AG04449 (cell line): Measurements from ENCODE around the gene ADGB.

Experiments
- CTCF ChIA-PET: fragments of 350-600 bp; formaldehyde crosslinking; extraction: SDS; loops from one replicate; lab custom pipeline; 2021; ENCODE audit warnings: antibody characterized with exemption; lab: Yijun Ruan, JAX
- POLR2A ChIA-PET: fragments of 400-600, 350-600 bp; formaldehyde crosslinking; extraction: SDS; loops from one replicate; lab custom pipeline; 2020; ENCODE audit warnings: antibody characterized with exemption, inconsistent platforms; lab: Yijun Ruan, JAX
- DNase-seq: peaks from one replicate; pipeline ENCODE4 v3.0.0-alpha.2; 2010; ENCODE audit warnings: low read depth, low spot score
- H3K4me3 ChIP-seq: 2 replicates; pipeline ENCODE4 v1.5.1; 2011; ENCODE audit warnings: low read depth, mild to moderate bottlenecking, control low read depth, low read length
- CTCF ChIP-seq: IDR thresholded peaks from one replicate; pipeline ENCODE4 v1.5.1; 2011; ENCODE audit warnings: mild to moderate bottlenecking, moderate library complexity, low read length, control low read depth, inconsistent platforms; ENCODE audit not compliant: insufficient read depth; ENCODE audit errors: missing control alignments

The ADGB gene

DNA sequence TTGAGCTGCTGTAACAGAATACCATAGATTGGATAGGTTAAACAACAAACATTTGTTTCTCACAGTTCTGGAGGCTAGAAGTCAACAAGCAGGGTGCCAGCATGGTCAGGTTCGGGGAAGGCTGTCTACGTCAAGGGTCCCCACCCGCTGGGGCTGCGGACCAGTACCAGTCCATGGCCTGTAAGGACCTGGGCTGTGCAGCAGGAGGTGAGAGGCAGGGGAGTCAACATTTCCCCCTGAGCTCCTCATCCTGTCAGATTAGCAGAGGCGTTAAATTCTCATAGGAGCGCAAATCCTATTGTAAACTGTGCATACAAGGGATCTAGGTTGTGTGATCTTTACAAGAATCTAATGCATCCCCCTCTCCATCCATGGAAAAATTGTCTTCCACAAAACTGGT lies 3.8 kb downstream of the ADGB start:
- no peak for TF ChIP-seq CTCF
- ChIA-PET POLR2A (no interaction called here), CTCF (no interaction called here)
- DNase-seq = no peak
- no peak overlapping the region for H3K4me3 ChIP-seq

DNA sequence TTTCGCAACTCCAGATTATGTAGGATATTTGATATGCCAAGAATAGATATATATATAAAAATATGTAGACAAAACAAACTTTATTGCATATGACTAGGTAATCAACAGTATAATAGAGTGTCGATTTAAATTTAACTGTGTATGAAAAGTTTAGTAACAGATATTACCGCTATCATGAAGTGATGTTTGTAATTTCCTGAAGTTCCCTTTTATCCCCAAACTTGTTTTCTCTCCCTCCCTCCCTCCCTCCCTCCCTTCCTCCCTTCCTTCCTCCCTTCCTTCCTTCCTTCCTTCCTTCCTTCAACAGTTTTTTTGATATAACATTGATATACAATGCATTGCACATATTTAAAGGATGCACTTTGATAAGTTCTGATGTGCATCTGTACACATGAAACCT lies 15.2 kb downstream of the ADGB start:
- DNase-seq = no peak
- no peak for TF ChIP-seq CTCF
- CTCF ChIA-PET = no interaction called here
- no peak overlapping the region for H3K4me3 ChIP-seq
- POLR2A ChIA-PET = no interaction called here

- ChIA-PET POLR2A (no interaction called here), CTCF (no interaction called here)
- DNase-seq = no peak
- H3K4me3 ChIP-seq = no peak overlapping the region
- no peak for TF ChIP-seq CTCF
These were observed 21.9 kb downstream of the ADGB start for GRCh38 chr6:146620655-146621054.

DNA sequence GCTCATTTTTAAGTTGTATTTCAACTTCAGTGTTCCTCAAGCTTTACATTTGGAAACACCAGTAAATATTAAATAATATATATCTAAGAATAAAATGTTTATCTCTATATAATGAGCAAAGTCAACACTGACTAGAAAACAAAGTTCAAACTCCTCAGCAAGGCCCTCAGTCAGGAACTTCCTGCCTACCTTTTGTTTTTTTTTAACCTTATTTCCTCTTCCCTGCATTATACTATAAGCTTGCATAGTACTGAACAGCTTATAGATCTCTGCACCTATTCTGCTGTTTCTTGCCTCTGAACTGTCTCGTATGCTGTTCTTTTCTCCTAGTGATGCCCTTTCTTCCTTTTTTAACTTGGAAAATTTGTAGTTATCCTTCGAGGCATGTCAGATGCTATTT lies 29.6 kb downstream of the ADGB start:
- DNase-seq = no peak
- TF ChIP-seq CTCF = no peak
- ChIA-PET CTCF (no interaction called here), POLR2A (no interaction called here)
- H3K4me3 ChIP-seq = no peak overlapping the region

DNA sequence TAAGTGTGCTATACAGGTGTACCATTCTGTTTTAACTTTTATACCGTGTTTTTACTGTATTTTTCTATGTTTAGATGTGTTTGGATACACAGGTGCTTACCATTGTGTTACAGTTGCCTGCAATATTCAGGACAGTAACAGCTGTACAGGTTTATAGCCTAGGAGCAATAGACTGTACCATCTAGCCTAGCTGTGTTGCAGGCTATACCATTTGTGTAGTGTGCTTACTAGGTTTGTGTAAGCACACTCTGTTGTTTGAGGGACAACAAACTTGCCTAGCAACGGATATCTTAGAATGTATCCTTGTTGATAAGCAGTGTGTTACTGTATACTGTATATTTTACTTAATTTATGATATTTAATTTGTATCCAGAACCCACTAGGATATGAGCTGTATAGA lies 35.2 kb downstream of the ADGB start:
- DNase-seq = no peak
- H3K4me3 ChIP-seq = no peak overlapping the region
- POLR2A ChIA-PET = no interaction called here
- CTCF ChIA-PET = no interaction called here
- no peak for TF ChIP-seq CTCF

DNA sequence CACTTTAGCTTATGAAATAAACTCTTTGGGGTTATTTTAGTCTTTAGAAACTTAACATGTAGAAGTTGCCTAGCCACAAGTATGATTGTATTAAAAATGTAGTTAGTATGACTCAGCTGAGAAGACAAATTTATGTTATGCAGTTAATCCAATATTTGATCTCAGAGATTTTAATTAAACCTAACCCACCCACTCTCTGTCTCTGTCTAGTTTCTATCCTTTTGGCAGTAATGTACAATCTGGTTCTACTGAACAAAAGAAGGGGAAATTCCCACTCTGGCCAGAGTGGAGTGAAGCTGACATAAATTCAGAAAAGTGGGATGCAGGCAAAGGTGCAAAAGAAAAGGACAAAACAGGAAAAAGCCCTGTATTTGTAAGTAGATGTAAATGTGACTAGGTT lies 36.4 kb downstream of the ADGB start:
- no peak overlapping the region for H3K4me3 ChIP-seq
- no peak for DNase-seq
- no peak for TF ChIP-seq CTCF
- ChIA-PET CTCF (no interaction called here), POLR2A (no interaction called here)
